ENCODE measurements around the gene PROSER3.

Gene PROSER3

GRCh38 chr19:35801828-35802227 lies 43.9 kb downstream of the PROSER3 start:
- H3K4me3 ChIP-seq (ENCODE audit: low read length) = no peak overlapping the region
- DNase-seq (ENCODE audit: low read depth, low spot score) = no peak

- no peak overlapping the region for H3K4me3 ChIP-seq (ENCODE audit: low read length)
- no peak for DNase-seq (ENCODE audit: low read depth, low spot score)
Observed at GRCh38 chr19:35805526-35806102, 47.6 kb downstream of the PROSER3 start.

DNA sequence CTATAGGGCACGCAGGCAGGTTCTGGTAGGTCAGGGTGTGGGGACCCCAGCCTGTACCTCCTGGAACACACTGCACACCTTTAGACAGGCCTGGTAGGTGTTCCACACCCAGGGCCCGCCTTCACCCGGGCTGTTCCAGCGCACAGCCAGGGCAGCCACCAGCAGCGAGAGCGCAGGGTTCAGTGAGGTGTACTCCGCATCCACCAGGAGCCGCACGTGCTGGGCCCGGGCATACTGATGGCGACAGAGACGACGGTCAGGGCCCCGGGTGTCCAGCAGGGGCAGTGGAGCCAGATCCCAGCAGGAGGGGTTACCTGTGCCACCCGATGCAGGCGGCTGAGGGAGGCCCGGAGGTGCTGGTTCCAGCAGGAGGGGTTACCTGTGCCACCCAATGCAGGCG lies 48.6 kb downstream of the PROSER3 start:
- DNase-seq (ENCODE audit: low read depth, low spot score) = no peak
- no peak overlapping the region for H3K4me3 ChIP-seq (ENCODE audit: low read length)

- DNase-seq (ENCODE audit: low read depth, low spot score) = no peak
Observed at GRCh38 chr19:35807633-35808032, 49.7 kb downstream of the PROSER3 start.

DNA sequence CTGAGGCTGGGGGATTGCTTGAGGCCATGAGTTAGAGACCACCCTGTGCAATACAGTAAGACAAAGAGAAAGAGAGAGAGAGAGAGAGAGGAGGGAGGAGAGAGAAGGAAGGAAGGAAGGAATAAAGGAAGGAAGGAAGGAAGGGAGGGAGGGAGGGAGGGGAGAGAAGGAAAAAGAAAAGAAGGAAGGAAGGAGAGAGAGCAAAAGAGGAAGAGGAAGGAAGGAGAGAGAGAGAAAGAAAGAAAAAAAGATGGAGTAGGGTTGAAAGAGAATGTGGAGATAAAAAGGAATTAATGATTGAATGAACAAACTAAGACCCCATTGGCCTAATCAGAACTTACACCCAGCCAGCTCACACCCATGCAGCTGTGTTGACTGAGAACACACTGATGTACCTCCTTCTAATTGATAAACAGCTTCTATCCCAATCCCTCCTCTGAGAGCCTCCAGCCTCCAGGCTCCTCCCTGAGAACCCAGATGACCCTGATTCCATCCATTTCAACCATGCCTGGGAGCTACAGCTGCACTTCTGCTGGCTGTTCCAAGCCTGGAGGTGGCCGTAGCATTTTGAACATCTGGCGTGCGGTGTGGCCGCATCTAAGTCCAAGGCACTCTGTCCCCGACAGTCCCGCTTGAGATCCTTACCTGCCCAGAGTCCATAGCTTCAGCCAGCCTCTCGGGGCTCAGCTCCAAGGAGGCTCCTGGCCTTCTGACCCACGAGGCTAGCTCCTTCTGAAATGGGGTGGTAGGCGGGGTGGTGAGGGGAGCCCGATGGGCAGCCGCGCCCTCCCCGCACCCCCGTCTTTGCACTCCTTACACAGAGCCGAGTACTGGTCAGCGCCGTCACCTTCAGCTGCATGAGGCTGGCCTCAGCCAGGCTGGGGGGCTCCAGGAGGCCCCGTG lies 53.6 kb downstream of the PROSER3 start:
- no peak overlapping the region for H3K4me3 ChIP-seq (ENCODE audit: low read length)
- DNase-seq (ENCODE audit: low read depth, low spot score) = no peak

More at GRCh38 chr19:35807633-35808032, 49.7 kb downstream of the PROSER3 start:
- H3K4me3 ChIP-seq (ENCODE audit: low read length) = no peak overlapping the region

GRCh38 chr19:35812220-35813042 lies 54.5 kb downstream of the PROSER3 start, which contains the start of gene PRODH2:
Gene PRODH2 (minus strand): TSS chr19:35812845. CDS start chr19:35812805, 40 bp downstream.
- H3K4me3 ChIP-seq (ENCODE audit: low read length) = no peak within 1 kb of the TSS
- no peak for DNase-seq (ENCODE audit: low read depth, low spot score)

DNA sequence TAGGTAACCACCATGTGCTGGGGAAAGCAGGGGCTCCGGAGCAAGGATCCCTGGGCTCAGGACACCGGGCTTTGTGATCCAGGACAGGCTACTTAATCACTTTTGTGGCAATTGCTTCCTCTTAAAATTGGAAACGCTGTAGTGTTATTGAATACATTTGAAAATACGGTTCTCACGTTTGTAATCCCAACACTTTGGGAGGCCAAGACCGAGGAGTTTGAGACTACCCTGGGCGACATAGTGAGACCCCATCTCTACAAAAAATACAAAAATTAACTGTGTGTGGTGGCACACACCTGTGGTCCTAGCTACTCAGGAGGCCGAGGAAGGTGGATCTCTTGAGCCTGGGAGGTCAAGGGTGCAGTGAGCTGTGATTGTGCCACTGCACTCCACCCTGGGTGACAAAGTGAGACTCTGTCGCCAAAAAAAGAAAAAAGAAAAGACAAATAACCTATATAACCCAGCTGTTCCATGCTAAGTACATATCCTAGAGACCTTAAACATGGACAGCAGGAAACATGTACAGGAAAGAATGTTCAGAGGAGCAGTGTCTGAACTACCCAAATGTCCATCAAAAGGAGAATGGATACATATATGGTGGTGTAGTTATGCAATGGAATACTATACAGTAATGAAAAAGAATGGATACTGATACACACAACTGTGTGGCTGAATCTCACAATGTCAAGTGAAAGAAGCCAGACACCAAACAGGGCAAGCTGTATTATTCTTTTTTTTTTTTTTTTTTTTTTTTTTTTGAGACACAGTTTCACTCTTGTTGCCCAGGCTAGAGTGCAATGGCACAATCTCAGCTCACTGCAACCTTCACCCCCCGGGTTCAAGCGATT lies 55.3 kb downstream of the PROSER3 start:
- DNase-seq (ENCODE audit: low read depth, low spot score) = no peak
- H3K4me3 ChIP-seq (ENCODE audit: low read length) = no peak overlapping the region

GRCh38 chr19:35816262-35816661 lies 58.3 kb downstream of the PROSER3 start:
- no peak overlapping the region for H3K4me3 ChIP-seq (ENCODE audit: low read length)
- no peak for DNase-seq (ENCODE audit: low read depth, low spot score)

DNA sequence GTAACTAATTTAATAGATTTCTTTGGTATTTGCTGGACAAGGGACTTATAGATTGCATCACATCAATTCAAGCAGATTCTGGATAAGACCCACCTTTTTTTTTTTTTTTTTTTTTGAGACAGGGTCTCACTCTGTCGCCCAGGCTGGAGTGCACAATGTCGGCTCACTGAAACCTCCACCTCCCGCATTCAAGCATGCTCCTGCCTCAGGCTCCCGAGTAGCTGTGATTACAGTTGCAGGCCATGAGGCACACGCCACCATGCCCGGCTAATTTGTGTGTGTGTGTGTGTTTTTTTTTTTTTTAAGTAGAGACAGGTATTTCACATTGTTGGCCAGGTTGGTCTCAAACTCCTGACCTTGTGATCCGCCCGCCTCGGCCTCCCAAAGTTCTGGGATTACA lies 58.9 kb downstream of the PROSER3 start:
- no peak overlapping the region for H3K4me3 ChIP-seq (ENCODE audit: low read length)
- no peak for DNase-seq (ENCODE audit: low read depth, low spot score)

DNA sequence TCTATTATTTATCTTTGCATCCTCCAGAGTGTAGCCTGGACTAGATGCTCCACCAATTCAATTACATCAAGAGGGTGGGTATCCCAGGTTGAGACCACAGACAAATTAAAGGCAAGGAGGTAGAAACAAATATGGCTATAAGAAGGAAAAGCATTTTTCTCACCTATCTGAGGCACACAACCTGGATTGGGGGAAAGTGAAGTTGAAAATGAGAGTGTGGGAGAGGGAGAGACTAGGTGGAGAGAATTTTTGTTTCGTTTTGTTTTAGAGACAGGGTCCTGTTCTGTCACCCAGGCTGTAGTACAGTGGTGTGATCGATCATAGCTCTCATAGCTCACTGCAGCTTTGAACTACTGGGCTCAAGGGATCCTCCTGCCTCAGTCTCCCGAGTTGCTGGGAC lies 60.5 kb downstream of the PROSER3 start:
- no peak for DNase-seq (ENCODE audit: low read depth, low spot score)
- no peak overlapping the region for H3K4me3 ChIP-seq (ENCODE audit: low read length)
